Islet of Langerhans (tissue), 1 donor: Measurements from ENCODE around the gene LIX1.

Experiments
- FAIRE-seq: peaks from one replicate; lab custom pipeline; 2011; peaks lifted over from hg19 to GRCh38; lab: Jason Lieb, UNC

The LIX1 gene

GRCh38 chr5:97073420-97073819 is 69.0 kb downstream of the LIX1 start:
- FAIRE-seq = no peak

DNA sequence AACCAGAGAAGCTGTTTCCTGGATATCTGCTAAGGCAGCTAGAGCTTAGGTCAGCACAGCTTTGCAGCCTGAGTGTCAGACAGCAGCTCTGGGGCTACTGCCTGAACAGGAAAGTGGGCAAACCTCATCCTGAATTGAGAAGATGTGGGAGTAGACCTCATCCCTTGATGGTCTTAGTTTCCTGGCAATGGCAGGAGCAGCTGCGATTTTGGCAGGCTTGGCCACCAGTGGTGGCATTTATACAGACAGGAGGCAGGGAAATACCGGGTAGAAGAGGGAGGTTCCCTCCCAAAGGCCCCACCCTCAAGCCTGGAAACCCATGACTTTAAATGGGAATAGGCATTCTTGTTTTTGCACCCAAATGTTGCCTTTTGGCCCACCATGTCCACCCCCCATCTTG is 69.7 kb downstream of the LIX1 start:
- no peak for FAIRE-seq

DNA sequence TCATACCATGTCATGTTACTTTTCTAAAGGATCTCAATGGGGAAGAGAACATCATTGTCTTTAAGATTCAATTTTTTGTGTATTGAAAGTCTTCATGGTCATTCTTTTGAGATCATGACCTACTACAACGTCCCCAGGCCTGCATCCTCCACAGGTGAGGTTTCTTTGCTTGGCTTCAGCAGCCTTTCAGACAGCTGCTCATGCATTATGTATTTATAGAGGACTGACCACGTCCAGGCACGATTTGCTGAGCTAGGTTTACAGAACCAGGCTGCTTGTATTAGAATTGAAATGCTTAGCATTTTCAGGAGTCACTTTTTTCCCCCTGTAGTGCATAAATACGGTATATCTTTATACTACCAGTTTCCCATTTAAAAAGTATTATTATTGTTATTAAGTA is 70.4 kb downstream of the LIX1 start:
- FAIRE-seq = no peak

DNA sequence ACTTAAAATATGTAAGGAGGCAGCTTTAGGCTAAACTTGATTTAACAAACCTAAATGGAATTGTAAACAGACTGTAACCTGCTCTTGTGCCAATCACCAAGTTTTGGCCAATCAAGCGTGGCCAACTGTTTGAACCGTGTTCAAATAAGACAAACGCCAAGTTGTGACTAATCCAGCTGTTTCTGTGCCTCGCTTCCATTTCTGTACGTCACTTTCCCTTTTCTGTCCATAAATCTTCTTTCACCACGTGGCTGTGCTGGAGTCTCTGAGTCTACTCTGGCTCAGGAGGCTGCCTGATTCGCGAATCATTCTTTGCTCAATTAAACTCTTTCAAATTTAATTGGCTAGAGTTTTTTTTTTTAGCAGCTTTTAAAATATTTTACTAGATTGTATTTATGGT is 71.3 kb downstream of the LIX1 start:
- no peak for FAIRE-seq

- no peak for FAIRE-seq
Observed at GRCh38 chr5:97070234-97070633, 72.2 kb downstream of the LIX1 start.

GRCh38 chr5:97067296-97067850 is 75.0 kb downstream of the LIX1 start:
- no peak for FAIRE-seq

DNA sequence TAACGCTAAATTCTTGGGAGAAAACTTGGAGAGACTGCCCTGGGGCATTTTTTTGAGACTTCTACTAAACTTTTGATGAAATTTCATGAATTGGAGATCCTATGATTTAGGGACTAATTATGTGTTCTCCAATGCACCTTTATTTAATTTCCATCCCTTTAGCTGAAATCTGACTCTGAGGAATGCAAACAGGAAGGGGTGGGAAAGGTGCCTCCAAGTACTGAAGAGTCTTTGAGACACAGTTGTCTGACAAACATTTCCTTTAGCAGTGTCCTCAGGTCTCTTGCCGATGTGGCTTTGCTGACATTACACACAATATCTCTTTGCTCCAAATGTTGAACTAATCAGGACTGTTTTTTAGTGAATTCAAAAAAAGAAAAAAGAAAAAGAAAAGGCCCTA is 76.9 kb downstream of the LIX1 start:
- FAIRE-seq = no peak

DNA sequence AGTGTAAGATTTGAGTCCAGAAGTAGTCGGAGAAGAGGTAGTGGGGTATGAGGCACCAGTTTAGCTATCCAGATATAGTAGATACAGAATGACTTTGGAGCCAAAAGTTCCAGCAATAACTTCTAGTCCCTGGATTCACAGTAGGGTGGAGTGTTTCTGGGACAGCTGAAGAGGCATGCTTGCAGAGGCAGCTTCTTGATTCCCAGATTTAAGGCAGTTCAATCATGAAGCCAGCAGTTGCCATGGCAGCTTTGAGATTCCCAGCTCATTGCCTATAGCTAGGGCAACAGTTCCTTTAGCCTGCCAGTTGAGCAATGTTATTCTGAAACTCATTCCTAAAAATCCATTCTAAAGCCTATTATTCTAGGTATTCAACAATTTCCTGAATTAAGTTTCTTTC is 79.2 kb downstream of the LIX1 start:
- no peak for FAIRE-seq

DNA sequence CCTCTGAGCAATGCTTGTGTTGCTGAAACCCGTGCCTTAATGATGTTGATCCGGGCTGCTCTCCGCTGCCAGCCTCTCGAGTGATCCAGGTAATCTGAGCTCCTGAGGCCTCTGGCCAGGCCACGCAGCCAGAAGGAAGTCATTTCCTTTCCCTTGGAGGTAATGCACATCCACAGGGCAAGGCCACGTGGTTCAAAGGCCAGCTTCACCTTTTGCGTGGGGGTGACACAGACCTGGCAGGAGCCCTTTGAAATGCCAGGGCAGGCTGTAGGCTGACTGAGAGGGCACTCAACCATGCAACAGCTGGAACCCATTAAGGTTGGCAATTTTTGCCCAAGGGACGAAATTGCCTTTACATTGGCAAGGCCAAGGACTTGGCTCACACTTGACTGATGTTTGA is 80.4 kb downstream of the LIX1 start:
- no peak for FAIRE-seq

- FAIRE-seq = no peak
Observed at GRCh38 chr5:97056263-97056662, 86.1 kb downstream of the LIX1 start.

- no peak for FAIRE-seq
Observed at GRCh38 chr5:97049175-97049574, 93.2 kb downstream of the LIX1 start.

DNA sequence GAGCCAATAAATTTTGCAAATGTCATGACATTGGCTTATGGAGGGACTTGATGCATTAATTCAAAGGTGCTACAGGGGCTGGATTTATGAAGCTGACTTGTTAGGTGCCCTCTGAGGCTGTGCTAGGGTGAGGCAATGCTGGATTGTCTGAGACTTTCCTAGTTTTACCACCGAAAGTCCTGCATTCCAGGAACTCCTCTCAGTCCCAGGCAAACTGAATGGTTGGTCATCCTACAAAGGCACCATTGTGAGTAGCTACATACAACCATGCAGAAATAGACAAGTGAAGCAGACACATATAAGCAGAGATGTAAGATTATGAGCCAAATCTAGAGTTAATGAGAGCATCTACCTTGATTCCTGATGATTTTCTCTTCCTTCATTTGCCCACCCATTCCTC is 95.3 kb downstream of the LIX1 start:
- FAIRE-seq = no peak

DNA sequence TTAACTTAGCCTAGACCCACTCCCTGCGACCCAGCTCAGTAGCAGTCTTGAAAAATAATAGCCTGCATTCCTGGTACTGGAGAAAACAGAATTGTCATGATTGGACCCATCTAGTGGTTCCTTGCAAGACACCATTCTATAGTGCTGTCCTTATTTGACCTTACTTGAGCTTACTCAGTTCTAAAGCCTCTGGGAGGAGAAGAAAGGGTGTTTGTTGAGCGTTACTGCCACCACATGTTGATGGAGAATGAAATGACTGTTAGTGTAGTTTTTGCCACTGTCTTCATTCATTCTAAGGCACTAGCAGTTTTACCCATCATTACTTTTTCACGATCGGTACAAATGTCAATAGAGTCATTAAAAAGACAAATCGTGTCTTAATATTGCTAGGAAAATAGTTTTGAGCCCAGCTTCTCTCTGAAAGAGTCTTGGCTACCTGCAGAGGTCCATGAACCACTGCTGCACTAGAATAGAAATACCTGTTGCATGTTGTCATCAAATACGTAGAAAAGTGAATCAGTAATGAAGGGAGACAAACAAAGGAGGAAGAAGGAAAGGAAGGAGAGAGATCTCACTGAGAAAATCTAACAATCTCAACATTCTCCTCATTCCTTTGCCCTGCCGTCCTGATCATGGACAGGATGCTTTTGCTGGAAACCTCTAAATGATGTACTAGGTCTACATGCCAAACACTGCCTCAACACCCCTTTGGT is 96.0 kb downstream of the LIX1 start:
- FAIRE-seq = no peak

GRCh38 chr5:97044052-97044451 is 98.4 kb downstream of the LIX1 start:
- FAIRE-seq = no peak

DNA sequence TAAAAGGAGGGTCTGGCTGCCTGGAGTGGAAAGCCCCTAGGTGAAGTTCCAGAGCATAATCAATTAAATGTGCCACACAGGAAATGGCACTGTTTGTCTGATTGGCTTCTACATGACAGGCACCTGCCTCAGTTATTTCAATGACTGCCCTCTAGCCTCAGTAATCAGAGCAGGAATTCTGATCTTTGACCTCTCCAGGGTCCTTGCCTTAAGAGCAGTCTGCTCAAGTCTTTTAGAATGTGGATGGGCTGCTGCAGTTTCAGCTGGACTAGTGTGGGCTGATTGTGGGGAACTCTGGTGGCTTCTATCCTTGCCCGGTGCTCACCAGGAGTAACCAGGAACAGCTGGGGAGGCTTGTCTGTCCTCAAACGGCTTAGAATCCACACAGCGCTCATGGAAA is 98.9 kb downstream of the LIX1 start:
- no peak for FAIRE-seq

- FAIRE-seq = no peak
Observed at GRCh38 chr5:97042996-97043395, 99.4 kb downstream of the LIX1 start.
